Lower leg skin (tissue), 4 donors: Measurements from ENCODE around the gene RALGAPA2. TPM values are rescaled to one million over a fixed set of nuclear protein-coding genes. Genes with fewer than 3 reads are reported as not detected.

Experiments used
- DNase-seq, 2 donors: peaks; one replicate each; pipeline ENCODE4 v3.0.0-alpha.2; 2019; ENCODE audit warnings: low spot score in 2 of 2
- H3K4me3 ChIP-seq: fragments of 200-600 bp; sonication (generic); 2 replicates; pipeline ENCODE4 v1.5.1; 2017; ENCODE audit warnings: mild to moderate bottlenecking, low read depth; ENCODE audit not compliant: poor library complexity, severe bottlenecking
- CTCF ChIP-seq, 3 donors: fragments of 450-650 bp; IDR thresholded peaks; one replicate each; pipeline ENCODE4 v1.5.1; 2016; ENCODE audit warnings: antibody characterized with exemption in 3 of 3, mild to moderate bottlenecking in 3 of 3, moderate library complexity in 2 of 3
- POLR2A ChIP-seq, 2 donors: fragments of 450-650 bp; IDR thresholded peaks; one replicate each; pipeline ENCODE4 v1.6.1; 2016 to 2017; ENCODE audit warnings: antibody characterized with exemption in 2 of 2, mild to moderate bottlenecking in 1 of 2, moderate library complexity in 1 of 2
- WGBS, 2 donors: methylation state at CpG; one replicate each; pipeline ENCODE4 v1.1.5; 2018; 5-methylcytosine and 5-hydroxymethylcytosine counted together
- intact Hi-C: fragments of 100-400 bp; cut with DNase I; formaldehyde crosslinking; loops from one replicate; pipeline ENCODE4 v1.15.0; 2023; ENCODE audit warnings: low total_unique reads
- total RNA-seq, 4 donors: library from RNA; depleted of rRNA; stranded (reverse); fragments of >200 nt; gene quantifications; one replicate each; pipeline ENCODE4 v1.1.0, GENCODE V29; 2016

RALGAPA2 gene
- total RNA-seq, 4 donors from 2014 or later = 56.1 to 78.8 (median 60.8) TPM

- DNase-seq = peak in 1 of 2 donors; percentile 9
- no peak overlapping the region for H3K4me3 ChIP-seq
- 54 to 58% methylated on average over 2 of the region's 2 CpGs for WGBS, 2 donors
- intact Hi-C loops = no loop called here
- no peak for TF ChIP-seq POLR2A (IDR thresholded peaks at IDR 0.05)
- no peak for TF ChIP-seq CTCF (IDR thresholded peaks at IDR 0.05)
Measured at GRCh38 chr20:20731945-20732296, 19.5 kb upstream of the RALGAPA2 start.

- TF ChIP-seq POLR2A (IDR thresholded peaks at IDR 0.05) (no peak), CTCF (IDR thresholded peaks at IDR 0.05) (no peak)
- H3K4me3 ChIP-seq = no peak overlapping the region
- 81 to 83% methylated on average over 11 of the region's 11 CpGs for WGBS, 2 donors
- intact Hi-C loops = no loop called here
- DNase-seq = peak in 1 of 2 donors; percentile 6
Measured at GRCh38 chr20:20731000-20731944, 18.8 kb upstream of the RALGAPA2 start.

GRCh38 chr20:20729563-20729962 is 17.1 kb upstream of the RALGAPA2 start:
- no peak for TF ChIP-seq POLR2A (IDR thresholded peaks at IDR 0.05)
- TF ChIP-seq CTCF (IDR thresholded peaks at IDR 0.05) = no peak
- 93 to 96% methylated on average over 3 of the region's 3 CpGs for WGBS, 2 donors
- no peak overlapping the region for H3K4me3 ChIP-seq
- intact Hi-C loops = no loop called here
- DNase-seq = no peak

- WGBS, 2 donors = 93 to 94% methylated on average over 4 of the region's 4 CpGs
- intact Hi-C loops = no loop called here
Measured at GRCh38 chr20:20721489-20721888, 9.0 kb upstream of the RALGAPA2 start.

GRCh38 chr20:20720158-20720557 is 7.7 kb upstream of the RALGAPA2 start:
- no peak overlapping the region for H3K4me3 ChIP-seq
- TF ChIP-seq CTCF (IDR thresholded peaks at IDR 0.05) = no peak
- TF ChIP-seq POLR2A (IDR thresholded peaks at IDR 0.05) = no peak
- intact Hi-C loops = no loop called here
- 100% methylated on average over 1 of the region's 1 CpG for WGBS, 2 donors
- no peak for DNase-seq

More at GRCh38 chr20:20721489-20721888, 9.0 kb upstream of the RALGAPA2 start:
- DNase-seq = no peak
- H3K4me3 ChIP-seq = no peak overlapping the region
- TF ChIP-seq CTCF (IDR thresholded peaks at IDR 0.05) = no peak
- no peak for TF ChIP-seq POLR2A (IDR thresholded peaks at IDR 0.05)
